ENCODE data around the gene STAG1. TPM values are rescaled to one million over a fixed set of nuclear protein-coding genes. Genes with fewer than 3 reads are reported as not detected.

The STAG1 gene
- polyA plus RNA-seq, 1 experiment = 30.1 TPM

DNA sequence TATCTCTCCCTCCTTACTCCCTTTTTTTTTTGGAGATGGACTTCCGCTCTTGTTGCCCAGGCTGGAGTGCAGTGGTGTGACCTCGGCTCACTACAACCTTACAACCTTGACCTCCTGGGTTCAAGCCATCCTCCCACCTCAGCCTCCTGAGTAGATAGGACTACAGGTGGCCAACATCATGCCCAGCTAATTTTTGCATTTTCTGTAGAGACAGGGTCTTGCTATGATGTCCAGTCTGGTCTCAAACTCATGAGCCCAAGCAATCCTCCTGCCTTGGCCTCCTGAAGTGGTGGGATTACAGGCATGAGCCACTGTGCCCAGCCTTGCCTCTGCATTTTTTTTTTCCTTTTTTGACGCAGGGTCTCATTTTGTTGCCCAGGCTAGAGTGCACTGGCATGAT, 17.1 kb downstream of the STAG1 start:
- H3K4me3 ChIP-seq (ENCODE audit: low read depth, low read length) = no peak overlapping the region
- H3K9me3 ChIP-seq (ENCODE audit: control insufficient read depth, insufficient read depth, low read length) = no peaks in the 10 kb centered on the region; the same call in 1 of the 2 replicates
- H3K27me3 ChIP-seq (ENCODE audit: control insufficient read depth, insufficient read depth, low read length) = no peaks in the 10 kb centered on the region
- ChIA-PET POLR2A (interaction anchor here (0.6 kb wide), 1 partner anchor 27 kb away, joined by 4 read pairs; no protein-coding TSS in a partner anchor), CTCF (interaction anchor here (1.7 kb wide), 1 partner anchor 17 kb away, joined by 5 read pairs; the partner anchor contains the start of gene STAG1)
- no peak overlapping the region for H3K27ac ChIP-seq (ENCODE audit: low read depth, low read length)
- no peak for TF ChIP-seq CTCF (IDR thresholded peaks at IDR 0.05; ENCODE audit: low read depth, low read length)
- DNase-seq (ENCODE audit: low read depth, low spot score) = no peak

- Histone ChIP-seq H3K9me3 (ENCODE audit: control insufficient read depth, insufficient read depth, low read length) (no peaks in the 10 kb centered on the region; the same call in 1 of the 2 replicates), H3K4me3 (ENCODE audit: low read depth, low read length) (no peak overlapping the region), H3K27ac (ENCODE audit: low read depth, low read length) (no peak overlapping the region), H3K27me3 (ENCODE audit: control insufficient read depth, insufficient read depth, low read length) (no peaks in the 10 kb centered on the region)
- ChIA-PET POLR2A (no interaction called here), CTCF (interaction anchor here (1.7 kb wide), 1 partner anchor 18 kb away, joined by 5 read pairs; the partner anchor contains the start of gene STAG1)
- TF ChIP-seq CTCF (IDR thresholded peaks at IDR 0.05; ENCODE audit: low read depth, low read length) = no peak
- no peak for DNase-seq (ENCODE audit: low read depth, low spot score)
Measured at GRCh38 chr3:136734382-136735070, 17.7 kb downstream of the STAG1 start.

GRCh38 chr3:136733317-136733833, 18.8 kb downstream of the STAG1 start:
- TF ChIP-seq CTCF (IDR thresholded peaks at IDR 0.05; ENCODE audit: low read depth, low read length) = no peak
- no peak overlapping the region for H3K4me3 ChIP-seq (ENCODE audit: low read depth, low read length)
- H3K27me3 ChIP-seq (ENCODE audit: control insufficient read depth, insufficient read depth, low read length) = no peaks in the 10 kb centered on the region
- H3K9me3 ChIP-seq (ENCODE audit: control insufficient read depth, insufficient read depth, low read length) = no peaks in the 10 kb centered on the region; the same call in 1 of the 2 replicates
- CTCF ChIA-PET = no interaction called here
- POLR2A ChIA-PET = no interaction called here
- no peak for DNase-seq (ENCODE audit: low read depth, low spot score)
- no peak overlapping the region for H3K27ac ChIP-seq (ENCODE audit: low read depth, low read length)

GRCh38 chr3:136731274-136731884, 20.8 kb downstream of the STAG1 start:
- CTCF ChIA-PET = interaction anchor here (1.2 to 2.6 kb wide), 2 partner anchors 283 to 425 kb away, joined by 4 to 11 read pairs; no protein-coding TSS in a partner anchor
- DNase-seq (ENCODE audit: low read depth, low spot score) = no peak
- TF ChIP-seq CTCF (IDR thresholded peaks at IDR 0.05; ENCODE audit: low read depth, low read length) = no peak
- POLR2A ChIA-PET = interaction anchor here (1.0 kb wide), 1 partner anchor 55 kb away, joined by 9 read pairs; no protein-coding TSS in a partner anchor
- no peaks in the 10 kb centered on the region; the same call in 1 of the 2 replicates for H3K9me3 ChIP-seq (ENCODE audit: control insufficient read depth, insufficient read depth, low read length)
- no peaks in the 10 kb centered on the region for H3K27me3 ChIP-seq (ENCODE audit: control insufficient read depth, insufficient read depth, low read length)
- no peak overlapping the region for H3K27ac ChIP-seq (ENCODE audit: low read depth, low read length)
- no peak overlapping the region for H3K4me3 ChIP-seq (ENCODE audit: low read depth, low read length)

Measured in AG04450 (cell line).